ENCODE measurements around the gene NEMP1.
"Not testable (repeated sequence)": the region's sequence is repeated elsewhere in the genome, so short reads cannot be mapped to it uniquely, and the experiment has no call there.

NEMP1 gene

GRCh38 chr12:57078519-57079404 is at the start of gene NEMP1:
TSS of gene NEMP1 (minus strand) at chr12:57078791. CDS start at chr12:57078745, 46 bp downstream.
- DNase-seq, result peak; percentile 99

- peak; percentile 61 for DNase-seq
These were observed 49.3 kb upstream of the NEMP1 start, which contains the start of gene LRP1 for GRCh38 chr12:57127726-57128518. TSS of gene LRP1 (plus strand) at chr12:57128483. CDS start at chr12:57128965, 482 bp downstream.

GRCh38 chr12:57127101-57127725 is 48.6 kb upstream of the NEMP1 start:
- DNase-seq, result peak; percentile 4

GRCh38 chr12:57126561-57126960 is 48.0 kb upstream of the NEMP1 start:
- DNase-seq, result no peak

- no peak for DNase-seq
These were observed 47.5 kb upstream of the NEMP1 start for GRCh38 chr12:57126061-57126460.

- DNase-seq, result peak; percentile 52
These were observed 45.8 kb upstream of the NEMP1 start for GRCh38 chr12:57124261-57124877.

GRCh38 chr12:57123813-57124212 is 45.2 kb upstream of the NEMP1 start:
- DNase-seq, result no peak

- not testable (repeated sequence) for DNase-seq
These were observed 42.1 kb upstream of the NEMP1 start for GRCh38 chr12:57120718-57121117.

- DNase-seq, result no peak
These were observed 40.9 kb upstream of the NEMP1 start for GRCh38 chr12:57119294-57120085.

GRCh38 chr12:57118711-57119271 is 40.2 kb upstream of the NEMP1 start:
- DNase-seq, result no peak

- DNase-seq, result no peak
These were observed 38.1 kb upstream of the NEMP1 start for GRCh38 chr12:57116580-57117281.

- no peak for DNase-seq
These were observed 34.1 kb upstream of the NEMP1 start for GRCh38 chr12:57112492-57113294.

- DNase-seq, result no peak
These were observed 32.6 kb upstream of the NEMP1 start, which contains the start of gene STAT6 for GRCh38 chr12:57111031-57111734. TSS of gene STAT6 (minus strand) at chr12:57111362. CDS start at chr12:57108278, 3,084 bp downstream.

GRCh38 chr12:57110104-57111030 is 31.8 kb upstream of the NEMP1 start:
- no peak for DNase-seq

- DNase-seq, result no peak
These were observed 30.9 kb upstream of the NEMP1 start for GRCh38 chr12:57109207-57110103.

GRCh38 chr12:57107456-57108155 is 29.0 kb upstream of the NEMP1 start:
- DNase-seq, result no peak
